T-cell (primary cell): ENCODE measurements around the gene POU2F3. TPM values are rescaled to one million over a fixed set of nuclear protein-coding genes. Genes with fewer than 3 reads are reported as not detected.
"Not testable (repeated sequence)": the region's sequence is repeated elsewhere in the genome, so short reads cannot be mapped to it uniquely, and the experiment has no call there.

Experiments used
- ATAC-seq, 4 experiments: fragments of 200-7000 bp in 3 of 4; fragments of 150-1000 bp in 1 of 4; cut with Tn5 transposase; replicated peaks in 1 of 4; 1 replicate in 3 of 4; 2 replicates in 1 of 4; pipeline ENCODE4 v1.10.0; 2021; ENCODE audit warnings: moderate library complexity in 3 of 4, mild to moderate bottlenecking in 2 of 4, moderate number of reproducible peaks in 1 of 4
- CTCF ChIA-PET, 2 donors: fragments of 300-600 bp; sonication (Branson Sonifier 250); formaldehyde crosslinking; loops; one replicate each; lab custom pipeline; 2022; ENCODE audit warnings: antibody characterized with exemption in 2 of 2; lab: Charles Lee
- POLR2A ChIA-PET, 2 donors: fragments of 300-600 bp; sonication (Branson Sonifier 250); formaldehyde crosslinking; loops; one replicate each; lab custom pipeline; 2022; ENCODE audit warnings: antibody characterized with exemption in 2 of 2; lab: Charles Lee
- DNase-seq, 35 experiments: peaks; one replicate each; pipeline versions ENCODE4 v3.0.0 to v3.0.0-alpha.2; 2013 to 2023
- H3K27ac ChIP-seq: one replicate; pipeline ENCODE4 v1.5.1; 2013; ENCODE audit warnings: low read length
- H3K27me3 ChIP-seq, 2 experiments: replicated peaks in 1 of 2; 1 replicate in 1 of 2; 2 replicates in 1 of 2; pipeline versions ENCODE4 v1.6.1 to v1.7.0; 2013; ENCODE audit warnings: low read length in 1 of 2, mixed read lengths in 1 of 2; ENCODE audit not compliant: control insufficient read depth in 2 of 2, insufficient read depth in 2 of 2; ENCODE audit errors: extremely low read depth in 1 of 2
- H3K36me3 ChIP-seq, 2 donors: 1 replicate in 1 of 2; 2 replicates in 1 of 2; pipeline versions ENCODE4 v1.6.1 to v1.7.0; 2013; ENCODE audit warnings: low read length in 1 of 2; ENCODE audit not compliant: control insufficient read depth in 2 of 2, insufficient read depth in 1 of 2; ENCODE audit errors: extremely low read depth in 1 of 2
- H3K4me1 ChIP-seq, 2 experiments: 1 replicate in 1 of 2; 2 replicates in 1 of 2; pipeline versions ENCODE4 v1.6.1 to v1.7.0; 2013; ENCODE audit warnings: low read length in 2 of 2, mixed read lengths in 1 of 2; ENCODE audit not compliant: insufficient read depth in 2 of 2, control insufficient read depth in 1 of 2; ENCODE audit errors: extremely low read depth in 1 of 2
- H3K4me3 ChIP-seq, 2 donors: 1 replicate in 1 of 2; 2 replicates in 1 of 2; pipeline versions ENCODE4 v1.5.1 to v1.7.0; 2013; ENCODE audit warnings: mild to moderate bottlenecking in 2 of 2, low read length in 1 of 2, moderate library complexity in 1 of 2; ENCODE audit not compliant: control insufficient read depth in 1 of 2; ENCODE audit errors: extremely low read depth in 1 of 2
- H3K9me3 ChIP-seq: 2 replicates; pipeline ENCODE4 v1.7.0; 2013
- H3K27ac Mint-ChIP-seq, 2 donors: one replicate each; pipeline ENCODE4 v1.8.0; 2020 to 2021; ENCODE audit warnings: mild to moderate bottlenecking in 2 of 2, mixed read lengths in 2 of 2
- H3K27me3 Mint-ChIP-seq, 2 donors: one replicate each; pipeline ENCODE4 v1.8.0; 2021 to 2022; ENCODE audit warnings: mixed read lengths in 2 of 2
- H3K36me3 Mint-ChIP-seq: one replicate; pipeline ENCODE4 v1.8.0; 2021; ENCODE audit warnings: mixed read lengths
- H3K4me1 Mint-ChIP-seq, 3 donors: one replicate each; pipeline ENCODE4 v1.8.0; 2020 to 2022; ENCODE audit warnings: mixed read lengths in 3 of 3, mild to moderate bottlenecking in 1 of 3
- H3K4me3 Mint-ChIP-seq, 3 donors: one replicate each; pipeline ENCODE4 v1.8.0; 2020 to 2022; ENCODE audit warnings: mild to moderate bottlenecking in 3 of 3, mixed read lengths in 3 of 3, moderate library complexity in 3 of 3
- H3K9me3 Mint-ChIP-seq, 3 donors: one replicate each; pipeline ENCODE4 v1.8.0; 2020 to 2022; ENCODE audit warnings: mixed read lengths in 3 of 3
- WGBS: methylation state at CpG from one replicate; pipeline ENCODE4 v1.1.5; 2013; ENCODE audit warnings: missing lambda C conversion rate; ENCODE audit not compliant: insufficient coverage; 5-methylcytosine and 5-hydroxymethylcytosine counted together
- total RNA-seq, 35 experiments: library from RNA in 6 of 35; stranded (reverse) in 6 of 35; fragments of 120-200 nt in 1 of 35; gene quantifications; one replicate each; pipeline versions ENCODE4 v1.2.1 to v1.2.4 and lab custom pipeline; 2013 to 2026

POU2F3 gene
- total RNA-seq, 5 donors from 2014 or later (not counting 1 experiment from before 2014, with no cell fraction given): not detected

- Histone ChIP-seq H3K27ac (no peak overlapping the region), H3K36me3 (no peaks in the 10 kb centered on the region), H3K4me1 (peaks cover 0 to 3% of the 10 kb centered on the region in 2 experiments), H3K9me3 (no peaks in the 10 kb centered on the region), H3K4me3 (no peak overlapping the region), H3K27me3 (peaks cover 5 to 53% of the 10 kb centered on the region in 2 experiments)
- ATAC-seq: no peak
- H3K9me3 Mint-ChIP-seq: no peaks in the 10 kb centered on the region
- peaks cover 43 to 55% of the 10 kb centered on the region in 2 donors for H3K27me3 Mint-ChIP-seq
- CTCF ChIA-PET: no interaction called here
- POLR2A ChIA-PET: no interaction called here
- 57% methylated on average over 11 of the region's 13 CpGs for WGBS
- no peak overlapping the region for H3K4me3 Mint-ChIP-seq
- peaks cover 6 to 21% (median 18%) of the 10 kb centered on the region in 3 donors for H3K4me1 Mint-ChIP-seq
- DNase-seq: no peak
- no peaks in the 10 kb centered on the region for H3K36me3 Mint-ChIP-seq
- no peak overlapping the region for H3K27ac Mint-ChIP-seq
Measured at GRCh38 chr11:120244476-120245365, 4.8 kb downstream of the POU2F3 start.

- Mint-ChIP-seq H3K27me3 (peaks cover 44 to 55% of the 10 kb centered on the region in 2 donors), H3K4me1 (peaks cover 6 to 19% (median 18%) of the 10 kb centered on the region in 3 donors), H3K9me3 (no peaks in the 10 kb centered on the region), H3K4me3 (no peak overlapping the region), H3K36me3 (no peaks in the 10 kb centered on the region), H3K27ac (no peak overlapping the region)
- Histone ChIP-seq H3K4me3 (no peak overlapping the region), H3K27ac (no peak overlapping the region), H3K4me1 (peaks cover 0 to 3% of the 10 kb centered on the region in 2 experiments), H3K9me3 (no peaks in the 10 kb centered on the region), H3K36me3 (no peaks in the 10 kb centered on the region), H3K27me3 (peaks cover 5 to 49% of the 10 kb centered on the region in 2 experiments)
- no peak for DNase-seq
- CTCF ChIA-PET: no interaction called here
- 88% methylated on average over 1 of the region's 1 CpG for WGBS
- POLR2A ChIA-PET: no interaction called here
- ATAC-seq: no peak
Measured at GRCh38 chr11:120245434-120245833, 5.5 kb downstream of the POU2F3 start.

DNA sequence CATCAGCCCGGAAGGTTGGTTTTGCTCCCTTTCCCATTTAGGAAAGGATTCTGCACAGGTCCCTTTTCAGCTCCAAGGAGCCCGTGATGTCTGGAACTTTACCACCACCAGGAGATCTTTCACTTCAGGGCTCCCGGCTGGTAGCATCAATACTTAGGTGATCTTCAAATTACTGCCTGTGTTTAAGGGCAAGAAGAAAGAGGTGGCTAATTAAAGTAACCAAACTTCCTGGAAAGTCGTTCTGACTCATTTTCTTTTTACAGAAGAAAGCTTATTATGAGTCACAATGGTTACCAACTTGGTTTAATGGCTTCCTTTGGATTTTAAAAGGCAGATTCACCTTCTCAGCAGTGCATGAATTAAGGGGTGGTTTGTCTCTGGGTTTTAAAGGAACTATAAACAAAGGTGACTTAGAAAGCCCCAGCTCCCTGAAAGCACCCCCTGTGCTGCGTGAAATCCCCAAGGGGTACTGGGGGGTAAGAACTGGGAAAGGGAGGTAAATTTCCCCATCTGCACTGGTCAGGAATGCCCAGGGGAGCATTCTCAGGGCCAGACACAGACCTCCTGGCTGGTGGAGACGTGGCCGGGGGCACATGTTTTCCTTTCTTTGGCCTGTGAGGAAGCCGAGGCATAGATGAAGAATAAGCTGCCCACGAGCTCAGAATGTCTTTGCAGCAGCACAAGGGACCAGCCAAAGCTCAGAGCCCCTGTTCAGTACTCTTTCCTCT, 8.8 kb downstream of the POU2F3 start:
- H3K27me3 ChIP-seq: peaks cover 6 to 22% of the 10 kb centered on the region in 2 experiments
- H3K4me1 ChIP-seq: peaks cover 0 to 3% of the 10 kb centered on the region in 2 experiments
- Mint-ChIP-seq H3K27ac (no peak overlapping the region), H3K9me3 (no peaks in the 10 kb centered on the region), H3K27me3 (peaks cover 34 to 39% of the 10 kb centered on the region in 2 donors), H3K4me3 (no peak overlapping the region), H3K36me3 (no peaks in the 10 kb centered on the region), H3K4me1 (peaks cover 6 to 18% (median 16%) of the 10 kb centered on the region in 3 donors)
- ChIA-PET POLR2A (no interaction called here), CTCF (no interaction called here)
- no peaks in the 10 kb centered on the region for H3K36me3 ChIP-seq
- H3K27ac ChIP-seq: no peak overlapping the region
- H3K9me3 ChIP-seq: no peaks in the 10 kb centered on the region
- no peak overlapping the region for H3K4me3 ChIP-seq
- DNase-seq (no peak), ATAC-seq (peak in 3 of 4 experiments; percentile 52 to 86 (median 70))
- WGBS: 30% methylated on average over 3 of the region's 9 CpGs

DNA sequence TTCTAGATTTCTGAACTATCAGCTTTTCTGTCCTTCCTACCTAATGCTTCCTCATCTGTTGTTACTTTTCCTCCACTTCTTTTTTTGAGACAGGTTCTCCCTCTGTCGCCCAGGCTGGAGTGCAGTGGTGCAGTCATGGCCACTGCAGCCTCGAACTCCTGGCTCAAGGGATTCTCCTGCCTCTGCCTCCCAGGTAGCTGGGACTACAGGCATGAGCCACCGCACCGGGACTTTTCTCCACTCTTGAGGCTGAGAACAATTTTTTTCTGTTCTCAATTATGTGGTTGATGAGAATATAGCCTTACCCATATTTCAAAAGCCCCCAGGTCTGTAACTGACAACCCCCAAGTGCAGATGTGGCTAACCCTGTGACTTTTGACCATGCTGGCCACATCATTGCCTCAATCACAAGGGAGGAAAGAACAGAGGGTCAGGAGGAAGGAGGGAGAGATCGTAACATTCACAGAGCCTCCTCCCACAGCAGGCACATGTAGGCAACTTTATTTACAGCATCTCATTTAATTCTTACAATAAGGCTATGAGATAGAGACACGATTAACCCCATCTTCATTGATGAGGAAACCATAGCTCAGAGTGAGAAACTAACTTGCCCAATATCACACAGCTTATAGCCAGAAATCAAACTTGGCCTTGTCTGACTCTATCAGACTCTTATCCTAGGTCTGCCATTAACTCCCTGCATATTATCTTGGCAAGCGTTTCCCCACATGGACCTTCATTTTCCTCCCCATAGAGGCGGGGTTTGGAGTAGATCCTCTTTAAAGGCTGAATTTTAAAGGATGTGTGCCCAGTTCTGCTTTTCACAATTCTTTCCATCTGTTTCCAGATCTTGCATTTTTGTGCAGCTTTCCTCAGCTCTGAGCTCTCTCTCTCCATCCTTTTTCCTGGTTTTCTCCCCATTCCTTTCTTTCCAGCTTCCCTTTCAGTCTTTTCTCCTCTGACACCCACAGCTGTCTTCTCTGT, 9.6 kb downstream of the POU2F3 start:
- Histone ChIP-seq H3K4me3 (no peak overlapping the region), H3K27ac (no peak overlapping the region), H3K27me3 (peaks cover 6 to 30% of the 10 kb centered on the region in 2 experiments), H3K36me3 (no peaks in the 10 kb centered on the region), H3K9me3 (no peaks in the 10 kb centered on the region), H3K4me1 (peaks cover 0 to 3% of the 10 kb centered on the region in 2 experiments)
- ChIA-PET CTCF (no interaction called here), POLR2A (no interaction called here)
- WGBS: 80% methylated on average over 3 of the region's 8 CpGs
- ATAC-seq (no peak), DNase-seq (no peak)
- Mint-ChIP-seq H3K4me3 (no peak overlapping the region), H3K4me1 (peaks cover 6 to 18% (median 16%) of the 10 kb centered on the region in 3 donors), H3K9me3 (no peaks in the 10 kb centered on the region), H3K27me3 (peaks cover 36 to 47% of the 10 kb centered on the region in 2 donors), H3K27ac (no peak overlapping the region), H3K36me3 (no peaks in the 10 kb centered on the region)

- H3K27me3 ChIP-seq: peaks cover 3 to 48% of the 10 kb centered on the region in 2 experiments
- H3K36me3 ChIP-seq, H3K9me3 Mint-ChIP-seq, H3K27ac Mint-ChIP-seq, CTCF ChIA-PET, POLR2A ChIA-PET, ATAC-seq, H3K4me3 ChIP-seq, DNase-seq, H3K4me1 ChIP-seq, H3K27ac ChIP-seq, H3K36me3 Mint-ChIP-seq, H3K4me3 Mint-ChIP-seq, H3K9me3 ChIP-seq: not testable (repeated sequence)
- H3K27me3 Mint-ChIP-seq: peaks cover 58 to 62% of the 10 kb centered on the region in 2 donors
- peaks cover 6 to 15% (median 14%) of the 10 kb centered on the region in 3 donors for H3K4me1 Mint-ChIP-seq
- no CpG with 5 or more reads among the region's 13 CpGs for WGBS
Measured at GRCh38 chr11:120253377-120253776, 13.4 kb downstream of the POU2F3 start.
